GM12878 (cell line): Measurements from ENCODE around the gene SH3YL1. TPM values are rescaled to one million over a fixed set of nuclear protein-coding genes. Genes with fewer than 3 reads are reported as not detected.
A peak's percentile ranks its signal among the peaks of the same experiment; 100 is the strongest.

Experiments
- ATF7 ChIP-seq: fragments of 450-650 bp; IDR thresholded peaks from 2 replicates; pipeline ENCODE4 v1.6.1; 2016; ENCODE audit warnings: low read depth, mild to moderate bottlenecking
- BACH1 ChIP-seq: fragments of 450-650 bp; IDR thresholded peaks from 2 replicates; pipeline ENCODE4 v1.6.1; 2017; ENCODE audit warnings: mild to moderate bottlenecking, borderline replicate concordance
- BCLAF1 ChIP-seq: fragments of 450-650 bp; IDR thresholded peaks from 2 replicates; pipeline ENCODE4 v1.6.1; 2017; ENCODE audit warnings: antibody characterized with exemption, mild to moderate bottlenecking, moderate library complexity
- BHLHE40 ChIP-seq, 2 experiments: fragments of 450-650 bp in 1 of 2; IDR thresholded peaks; 2 replicates each; pipeline ENCODE4 v1.6.1; 2011 to 2017; ENCODE audit warnings: low read depth in 2 of 2, borderline replicate concordance in 1 of 2, improper control_type of control experiment in 1 of 2, low read length in 1 of 2, mild to moderate bottlenecking in 1 of 2
- CUX1 ChIP-seq: IDR thresholded peaks from 2 replicates; pipeline ENCODE4 v1.6.1; 2012; ENCODE audit warnings: improper control_type of control experiment, low read depth, low read length; ENCODE audit not compliant: insufficient replicate concordance
- DPF2 ChIP-seq: fragments of 450-650 bp; IDR thresholded peaks from 2 replicates; pipeline ENCODE4 v1.6.1; 2017; ENCODE audit warnings: mild to moderate bottlenecking
- GATAD2B ChIP-seq: fragments of 450-650 bp; conservative IDR thresholded peaks from 2 replicates; pipeline ENCODE4 v1.6.1; 2017; ENCODE audit warnings: low read depth, mild to moderate bottlenecking, moderate library complexity
- IKZF2 ChIP-seq, 2 experiments: fragments of 450-650 bp; IDR thresholded peaks; 2 replicates each; pipeline ENCODE4 v1.6.1; 2017; ENCODE audit warnings: mild to moderate bottlenecking in 2 of 2, moderate library complexity in 2 of 2
- MEF2A ChIP-seq: IDR thresholded peaks from 2 replicates; pipeline ENCODE4 v1.6.1; 2011; ENCODE audit warnings: low read depth, mild to moderate bottlenecking, low read length, moderate library complexity; ENCODE audit not compliant: insufficient read depth
- MXI1 ChIP-seq: fragments of 150-350 bp; IDR thresholded peaks from 2 replicates; pipeline ENCODE4 v1.6.1; 2011; ENCODE audit warnings: low read depth, mild to moderate bottlenecking, inconsistent platforms, low read length, improper control_type of control experiment
- MYB ChIP-seq: fragments of 150-350 bp; IDR thresholded peaks from 2 replicates; pipeline ENCODE4 v1.6.1; 2014; ENCODE audit warnings: mild to moderate bottlenecking, low read depth, low read length, borderline replicate concordance
- MYC ChIP-seq: IDR thresholded peaks from 2 replicates; pipeline ENCODE4 v1.6.1; 2011; ENCODE audit warnings: mild to moderate bottlenecking, low read length, moderate library complexity, inconsistent platforms; ENCODE audit not compliant: insufficient read depth, insufficient replicate concordance, insufficient read length, severe bottlenecking
- NKRF ChIP-seq: fragments of 450-650 bp; conservative IDR thresholded peaks from 2 replicates; pipeline ENCODE4 v1.6.1; 2017; ENCODE audit warnings: mild to moderate bottlenecking, moderate library complexity
- NR2F1 ChIP-seq: fragments of 450-650 bp; conservative IDR thresholded peaks from 2 replicates; pipeline ENCODE4 v1.6.1; 2017; ENCODE audit warnings: mild to moderate bottlenecking
- POU2F2 ChIP-seq: IDR thresholded peaks from 3 replicates; pipeline ENCODE4 v1.6.1; 2011; ENCODE audit warnings: low read depth, mild to moderate bottlenecking, low read length, borderline replicate concordance
- RAD21 ChIP-seq: IDR thresholded peaks from 2 replicates; pipeline ENCODE4 v1.6.1; 2011; ENCODE audit warnings: mild to moderate bottlenecking, low read depth, low read length, moderate library complexity; ENCODE audit not compliant: insufficient read depth
- SPI1 ChIP-seq: IDR thresholded peaks from 2 replicates; pipeline ENCODE4 v1.6.1; 2011; ENCODE audit warnings: low read depth, mild to moderate bottlenecking, low read length, moderate library complexity, borderline replicate concordance; ENCODE audit not compliant: insufficient read depth
- ZNF24 ChIP-seq: fragments of 450-650 bp; IDR thresholded peaks from 2 replicates; pipeline ENCODE4 v1.6.1; 2017; ENCODE audit warnings: antibody characterized with exemption, mild to moderate bottlenecking
- ZNF384 ChIP-seq: IDR thresholded peaks from 2 replicates; pipeline ENCODE4 v1.6.1; 2012; ENCODE audit warnings: low read depth, mild to moderate bottlenecking, low read length, improper control_type of control experiment, borderline replicate concordance
- polyA plus RNA-seq, 11 experiments: library from polyadenylated mRNA; depleted of rRNA in 4 of 11; unstranded in 6 of 11; stranded (reverse) in 5 of 11; fragments of >200 nt; fragmentation: Nextera tagmentation in 4 of 11; fragmentation: Illumina TruSeq in 1 of 11; extraction: Ambion mirVana in 4 of 11; extraction: Trizol in 1 of 11; gene quantifications; 1 replicate in 1 of 11; 2 replicates in 10 of 11; pipeline versions ENCODE4 v1.2.1 to v1.2.3, GENCODE V29; 2011 to 2016; ENCODE audit warnings: inconsistent platforms in 2 of 11, missing spikeins in 2 of 11, low read depth in 1 of 11
- total RNA-seq, 4 experiments: library from RNA; depleted of rRNA in 3 of 4; stranded (reverse); fragments of >200 nt in 3 of 4; fragmentation: Illumina TruSeq in 1 of 4; extraction: Trizol in 1 of 4; gene quantifications; 2 replicates each; pipeline versions ENCODE4 v1.2.1 to v1.2.3, GENCODE V29; 2013 to 2021

SH3YL1 gene
- total and polyA plus RNA-seq, 10 of the 15 experiments (the other 5 are each of a cell fraction or from before 2014, with no cell fraction given): 12.2 to 22.4 (median 17.2) TPM

- TF ChIP-seq MEF2A (no peak), MXI1 (no peak), MYC (peak; percentile 60), ZNF24 (no peak), DPF2 (peak; percentile 26; the same call in 1 of the 2 replicates), BACH1 (0 out of 2 replicates have a peak, but pooled peaks have one; percentile 36), MYB (no peak), ZNF384 (no peak), BHLHE40 (IDR thresholded peaks at IDR 0.05; ENCODE audit: borderline replicate concordance in 1 of 2, low read depth in 2 of 2, low read length in 1 of 2) (peak in 1 of 2 experiments; percentile 47; a peak in 2 of 4 replicates), RAD21 (no peak), NR2F1 (0 out of 2 replicates have a peak, but pooled peaks have one; percentile 23), ATF7 (no peak), GATAD2B (peak; percentile 74), BCLAF1 (no peak), IKZF2 (IDR thresholded peaks at IDR 0.05) (0 out of 4 replicates have a peak, but pooled peaks of 1 of the 2 experiments have one; percentile 10), CUX1 (no peak), SPI1 (no peak), NKRF (0 out of 2 replicates have a peak, but pooled peaks have one; percentile 59), POU2F2 (no peak)
Measured at GRCh38 chr2:263774-264492, at the start of gene SH3YL1 (continued).
